ENCODE measurements around the gene PLEKHA8.

DNA sequence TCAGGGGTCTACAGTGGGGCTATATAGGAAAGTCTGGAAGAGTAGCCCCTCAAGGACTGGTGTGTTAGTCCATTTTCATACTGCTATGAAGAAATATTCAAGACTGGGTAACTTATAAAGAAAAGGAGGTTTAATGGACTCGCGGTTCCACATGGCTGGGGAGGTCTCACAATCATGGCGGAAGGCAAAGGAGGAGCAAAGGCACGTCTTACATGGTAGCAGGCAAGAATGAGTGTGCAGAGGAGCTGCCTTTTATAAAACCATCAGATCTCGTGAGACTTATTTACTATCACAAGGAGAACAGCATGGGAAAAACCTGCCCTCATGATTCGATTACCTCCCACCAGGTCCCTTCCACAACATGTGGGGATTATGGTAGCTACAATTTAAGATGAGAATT, 4.7 kb upstream of the PLEKHA8 start:
- TF ChIP-seq POLR2AphosphoS5 (IDR thresholded peaks at IDR 0.05; ENCODE audit: low read depth, low read length) (no peak), TAF1 (IDR thresholded peaks at IDR 0.05; ENCODE audit: borderline replicate concordance, insufficient read depth, low read length) (no peak), REST (IDR thresholded peaks at IDR 0.05; ENCODE audit: insufficient read depth in 1 of 2, low read depth in 2 of 2, low read length in 2 of 2) (no peak), SIN3A (IDR thresholded peaks at IDR 0.05; ENCODE audit: borderline replicate concordance, insufficient read depth, low read length) (no peak)
